HL-60 (cell line): ENCODE results near the gene SPRY2.

Source experiments
- DNase-seq, 2 experiments: peaks; one replicate each; pipeline ENCODE4 v3.0.0-alpha.2; 2010 to 2020; ENCODE audit warnings: low read depth in 1 of 2, low spot score in 1 of 2
- H3K27ac ChIP-seq: fragments of 250-450 bp; sonication (Bioruptor Pico); replicated peaks from 2 replicates; pipeline ENCODE4 v1.5.1; 2020; ENCODE audit warnings: mild to moderate bottlenecking, moderate library complexity
- H3K27me3 ChIP-seq: fragments of 250-450 bp; sonication (Bioruptor Pico); 2 replicates; pipeline ENCODE4 v1.5.1; 2021; ENCODE audit warnings: mild to moderate bottlenecking, moderate library complexity; ENCODE audit not compliant: insufficient read depth, poor library complexity, severe bottlenecking
- H3K4me3 ChIP-seq: replicated peaks from 2 replicates; pipeline ENCODE4 v1.5.1; 2011; ENCODE audit warnings: mild to moderate bottlenecking, control low read depth, low read length; ENCODE audit not compliant: insufficient read depth
- GABPA ChIP-seq: IDR thresholded peaks from 2 replicates; pipeline ENCODE4 v1.6.1; 2012; ENCODE audit warnings: low read depth
- POLR2AphosphoS5 ChIP-seq: IDR thresholded peaks from 2 replicates; pipeline ENCODE4 v1.6.1; 2012; ENCODE audit warnings: low read depth
- SPI1 ChIP-seq: IDR thresholded peaks from 2 replicates; pipeline ENCODE4 v1.6.1; 2012; ENCODE audit warnings: low read depth, mild to moderate bottlenecking, borderline replicate concordance
- TF ChIP-seq, protein P1 (sequence below): IDR thresholded peaks from 2 replicates; pipeline ENCODE4 v1.6.1; 2012; ENCODE audit warnings: low read depth; ENCODE audit not compliant: insufficient replicate concordance
- TF ChIP-seq, protein P2 (sequence below): IDR thresholded peaks from one replicate; pipeline ENCODE4 v1.5.1; 2011; ENCODE audit warnings: low read length, control low read depth, inconsistent platforms; ENCODE audit not compliant: insufficient read depth

Gene SPRY2

GRCh38 chr13:80319004-80319403 lies 21.9 kb downstream of the SPRY2 start:
- DNase-seq: no peak
- TF ChIP-seq, protein P1, sequence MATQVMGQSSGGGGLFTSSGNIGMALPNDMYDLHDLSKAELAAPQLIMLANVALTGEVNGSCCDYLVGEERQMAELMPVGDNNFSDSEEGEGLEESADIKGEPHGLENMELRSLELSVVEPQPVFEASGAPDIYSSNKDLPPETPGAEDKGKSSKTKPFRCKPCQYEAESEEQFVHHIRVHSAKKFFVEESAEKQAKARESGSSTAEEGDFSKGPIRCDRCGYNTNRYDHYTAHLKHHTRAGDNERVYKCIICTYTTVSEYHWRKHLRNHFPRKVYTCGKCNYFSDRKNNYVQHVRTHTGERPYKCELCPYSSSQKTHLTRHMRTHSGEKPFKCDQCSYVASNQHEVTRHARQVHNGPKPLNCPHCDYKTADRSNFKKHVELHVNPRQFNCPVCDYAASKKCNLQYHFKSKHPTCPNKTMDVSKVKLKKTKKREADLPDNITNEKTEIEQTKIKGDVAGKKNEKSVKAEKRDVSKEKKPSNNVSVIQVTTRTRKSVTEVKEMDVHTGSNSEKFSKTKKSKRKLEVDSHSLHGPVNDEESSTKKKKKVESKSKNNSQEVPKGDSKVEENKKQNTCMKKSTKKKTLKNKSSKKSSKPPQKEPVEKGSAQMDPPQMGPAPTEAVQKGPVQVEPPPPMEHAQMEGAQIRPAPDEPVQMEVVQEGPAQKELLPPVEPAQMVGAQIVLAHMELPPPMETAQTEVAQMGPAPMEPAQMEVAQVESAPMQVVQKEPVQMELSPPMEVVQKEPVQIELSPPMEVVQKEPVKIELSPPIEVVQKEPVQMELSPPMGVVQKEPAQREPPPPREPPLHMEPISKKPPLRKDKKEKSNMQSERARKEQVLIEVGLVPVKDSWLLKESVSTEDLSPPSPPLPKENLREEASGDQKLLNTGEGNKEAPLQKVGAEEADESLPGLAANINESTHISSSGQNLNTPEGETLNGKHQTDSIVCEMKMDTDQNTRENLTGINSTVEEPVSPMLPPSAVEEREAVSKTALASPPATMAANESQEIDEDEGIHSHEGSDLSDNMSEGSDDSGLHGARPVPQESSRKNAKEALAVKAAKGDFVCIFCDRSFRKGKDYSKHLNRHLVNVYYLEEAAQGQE: no peak
- TF ChIP-seq GABPA (no peak), SPI1 (no peak), POLR2AphosphoS5 (no peak)
- TF ChIP-seq, protein P2, sequence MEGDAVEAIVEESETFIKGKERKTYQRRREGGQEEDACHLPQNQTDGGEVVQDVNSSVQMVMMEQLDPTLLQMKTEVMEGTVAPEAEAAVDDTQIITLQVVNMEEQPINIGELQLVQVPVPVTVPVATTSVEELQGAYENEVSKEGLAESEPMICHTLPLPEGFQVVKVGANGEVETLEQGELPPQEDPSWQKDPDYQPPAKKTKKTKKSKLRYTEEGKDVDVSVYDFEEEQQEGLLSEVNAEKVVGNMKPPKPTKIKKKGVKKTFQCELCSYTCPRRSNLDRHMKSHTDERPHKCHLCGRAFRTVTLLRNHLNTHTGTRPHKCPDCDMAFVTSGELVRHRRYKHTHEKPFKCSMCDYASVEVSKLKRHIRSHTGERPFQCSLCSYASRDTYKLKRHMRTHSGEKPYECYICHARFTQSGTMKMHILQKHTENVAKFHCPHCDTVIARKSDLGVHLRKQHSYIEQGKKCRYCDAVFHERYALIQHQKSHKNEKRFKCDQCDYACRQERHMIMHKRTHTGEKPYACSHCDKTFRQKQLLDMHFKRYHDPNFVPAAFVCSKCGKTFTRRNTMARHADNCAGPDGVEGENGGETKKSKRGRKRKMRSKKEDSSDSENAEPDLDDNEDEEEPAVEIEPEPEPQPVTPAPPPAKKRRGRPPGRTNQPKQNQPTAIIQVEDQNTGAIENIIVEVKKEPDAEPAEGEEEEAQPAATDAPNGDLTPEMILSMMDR: no peak
- H3K27me3 ChIP-seq: no peaks in the 10 kb centered on the region
- no peak overlapping the region for H3K27ac ChIP-seq
- H3K4me3 ChIP-seq: no peak overlapping the region

- no peak overlapping the region for H3K27ac ChIP-seq
- no peak for DNase-seq
- H3K27me3 ChIP-seq: no peaks in the 10 kb centered on the region
- TF ChIP-seq GABPA (no peak), POLR2AphosphoS5 (no peak), SPI1 (no peak)
- TF ChIP-seq, protein P2: no peak
- TF ChIP-seq, protein P1: no peak
- no peak overlapping the region for H3K4me3 ChIP-seq
Observed at GRCh38 chr13:80314711-80315653, 25.9 kb downstream of the SPRY2 start.

DNA sequence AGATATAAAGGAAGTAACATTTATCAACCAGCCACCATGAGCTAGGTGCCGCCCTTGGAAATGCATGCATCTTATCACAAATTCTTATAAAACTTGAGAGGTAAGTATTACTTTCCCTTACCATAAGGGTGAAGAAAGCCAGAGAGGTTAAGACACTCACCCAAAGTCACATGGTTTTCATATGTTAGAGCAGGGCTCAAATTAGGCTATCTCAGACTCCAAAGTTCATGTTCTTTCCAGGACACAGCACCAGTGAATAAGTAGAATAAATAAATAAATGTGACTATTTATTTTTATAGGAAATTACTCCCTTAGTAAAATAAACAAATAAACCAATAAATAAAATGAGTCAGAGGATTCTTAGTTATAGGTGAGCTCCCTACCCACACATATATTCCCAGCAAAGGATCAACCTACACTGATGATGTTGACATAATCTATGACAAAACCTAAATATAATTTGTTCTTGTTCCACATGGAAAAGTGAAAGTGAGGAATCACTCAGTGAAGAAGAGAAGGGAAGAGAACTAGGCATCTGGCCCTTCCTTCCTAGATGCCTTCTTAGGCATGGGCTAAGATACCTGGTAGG lies 27.2 kb downstream of the SPRY2 start:
- Histone ChIP-seq H3K27ac (no peak overlapping the region), H3K27me3 (no peaks in the 10 kb centered on the region), H3K4me3 (no peak overlapping the region)
- TF ChIP-seq, protein P1: no peak
- TF ChIP-seq POLR2AphosphoS5: no peak
- no peak for DNase-seq
